GM12872 (cell line): ENCODE data around the gene TMEM53.

ENCODE experiments used
- TF ChIP-seq, protein P1 (sequence below): IDR thresholded peaks from 3 replicates; pipeline ENCODE4 v1.5.1; 2011; ENCODE audit warnings: low read depth, mild to moderate bottlenecking, low read length, moderate library complexity; ENCODE audit not compliant: insufficient read depth

TMEM53 gene

GRCh38 chr1:44685881-44686280 lies 11.6 kb upstream of the TMEM53 start:
- TF ChIP-seq, protein P1, sequence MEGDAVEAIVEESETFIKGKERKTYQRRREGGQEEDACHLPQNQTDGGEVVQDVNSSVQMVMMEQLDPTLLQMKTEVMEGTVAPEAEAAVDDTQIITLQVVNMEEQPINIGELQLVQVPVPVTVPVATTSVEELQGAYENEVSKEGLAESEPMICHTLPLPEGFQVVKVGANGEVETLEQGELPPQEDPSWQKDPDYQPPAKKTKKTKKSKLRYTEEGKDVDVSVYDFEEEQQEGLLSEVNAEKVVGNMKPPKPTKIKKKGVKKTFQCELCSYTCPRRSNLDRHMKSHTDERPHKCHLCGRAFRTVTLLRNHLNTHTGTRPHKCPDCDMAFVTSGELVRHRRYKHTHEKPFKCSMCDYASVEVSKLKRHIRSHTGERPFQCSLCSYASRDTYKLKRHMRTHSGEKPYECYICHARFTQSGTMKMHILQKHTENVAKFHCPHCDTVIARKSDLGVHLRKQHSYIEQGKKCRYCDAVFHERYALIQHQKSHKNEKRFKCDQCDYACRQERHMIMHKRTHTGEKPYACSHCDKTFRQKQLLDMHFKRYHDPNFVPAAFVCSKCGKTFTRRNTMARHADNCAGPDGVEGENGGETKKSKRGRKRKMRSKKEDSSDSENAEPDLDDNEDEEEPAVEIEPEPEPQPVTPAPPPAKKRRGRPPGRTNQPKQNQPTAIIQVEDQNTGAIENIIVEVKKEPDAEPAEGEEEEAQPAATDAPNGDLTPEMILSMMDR, result no peak

DNA sequence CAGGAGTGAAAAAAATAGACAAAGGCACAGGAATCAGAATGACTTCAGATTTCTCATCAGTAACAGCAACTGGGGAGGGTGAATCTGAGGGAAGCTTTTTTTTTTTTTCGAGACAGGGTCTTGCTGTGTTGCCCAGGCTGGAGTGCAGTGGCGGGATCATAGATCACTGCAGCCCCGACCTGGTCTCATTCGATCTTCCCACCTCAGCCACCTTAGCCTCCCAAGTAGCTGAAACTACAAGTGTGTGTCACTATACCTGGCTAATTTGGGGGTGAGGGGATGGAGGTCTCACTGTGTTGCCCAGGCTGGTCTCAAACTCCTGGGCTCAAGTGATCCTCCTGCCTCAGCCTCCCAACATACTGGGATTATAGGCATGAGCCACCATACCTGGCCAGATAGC lies 10.9 kb upstream of the TMEM53 start:
- TF ChIP-seq, protein P1, result no peak

DNA sequence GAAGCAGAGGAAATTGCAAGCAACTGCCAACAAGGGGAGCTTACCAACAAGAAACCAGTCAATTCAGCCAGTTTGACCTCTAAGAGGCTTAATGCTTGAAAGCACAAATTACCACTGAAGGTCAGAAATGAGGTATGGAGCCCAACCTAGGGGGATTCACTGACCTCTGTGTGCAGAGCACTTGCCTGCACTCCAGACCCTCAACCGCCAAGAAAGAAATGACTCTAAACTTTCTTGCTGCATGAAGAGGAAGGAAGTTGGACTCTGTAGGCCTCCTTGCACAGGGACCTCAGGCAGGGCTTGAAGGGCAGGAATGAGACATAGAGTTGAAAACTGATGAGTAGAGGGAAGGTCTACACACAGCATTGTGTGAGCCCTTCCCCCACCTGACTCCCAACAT lies 10.2 kb upstream of the TMEM53 start:
- TF ChIP-seq, protein P1, result no peak

DNA sequence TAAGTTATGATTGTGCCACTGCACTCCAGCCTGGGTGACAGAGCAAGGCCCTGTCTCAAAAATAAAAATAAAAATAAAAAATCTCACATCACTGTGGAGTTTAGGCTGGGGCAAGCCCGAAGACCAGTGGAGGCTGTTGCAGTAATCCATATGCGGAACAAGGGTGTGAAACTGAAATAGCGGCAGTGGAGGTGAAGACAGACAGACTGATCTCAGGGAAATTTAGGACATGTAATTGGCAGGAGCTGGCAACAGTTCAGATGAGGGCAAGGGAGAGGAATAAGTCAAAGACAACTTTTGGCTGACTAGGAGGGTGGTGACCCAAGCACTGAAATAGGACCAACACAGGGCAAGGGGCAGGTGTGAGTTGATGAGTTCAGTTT lies 8.6 kb upstream of the TMEM53 start:
- TF ChIP-seq, protein P1, result no peak

DNA sequence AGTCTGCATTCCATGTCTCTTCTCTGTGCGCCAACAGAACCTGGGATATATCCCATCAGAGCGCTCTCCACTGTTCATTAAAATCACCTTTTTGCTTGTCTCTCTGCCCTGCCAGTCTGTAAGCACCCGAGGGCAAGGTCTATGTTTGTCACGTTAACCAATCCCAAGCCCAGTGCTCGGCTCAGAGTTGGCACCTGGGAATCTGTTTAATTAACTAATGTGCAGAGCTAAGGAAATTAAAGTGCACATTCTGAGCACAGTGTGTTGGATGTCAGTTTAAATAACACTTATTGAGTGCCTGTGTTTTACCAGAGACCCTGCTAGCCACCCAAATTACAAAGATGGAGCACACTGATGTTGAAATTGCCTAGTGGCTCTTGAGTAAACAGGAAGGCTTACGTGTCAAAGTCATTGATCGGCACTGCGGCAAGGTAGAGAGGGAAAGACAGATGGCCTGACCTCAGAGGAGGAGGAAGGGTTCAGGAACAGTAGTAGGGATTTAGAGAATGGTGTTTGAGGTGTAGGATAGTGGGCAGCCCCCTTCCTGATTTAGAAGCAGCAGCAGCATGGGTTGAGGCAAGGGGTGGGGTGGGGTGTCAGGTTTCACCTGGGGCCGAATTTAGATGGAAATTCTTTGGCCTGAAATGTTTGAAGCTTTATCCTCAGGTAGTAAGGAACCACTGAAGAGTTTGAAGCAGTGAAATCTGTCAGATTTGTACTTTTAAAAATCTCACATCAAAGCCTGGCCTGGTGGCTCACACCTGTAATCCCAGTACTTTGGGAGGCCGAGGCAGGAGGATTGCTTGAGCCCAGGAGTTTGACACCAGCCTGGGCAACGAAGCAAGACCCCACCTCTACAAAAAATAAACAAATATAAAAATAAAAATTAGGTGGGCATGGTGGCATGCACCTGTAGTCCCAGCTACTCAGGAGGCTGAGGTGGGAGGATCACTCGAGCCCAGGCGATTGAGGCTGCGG lies 7.9 kb upstream of the TMEM53 start:
- TF ChIP-seq, protein P1, result no peak

DNA sequence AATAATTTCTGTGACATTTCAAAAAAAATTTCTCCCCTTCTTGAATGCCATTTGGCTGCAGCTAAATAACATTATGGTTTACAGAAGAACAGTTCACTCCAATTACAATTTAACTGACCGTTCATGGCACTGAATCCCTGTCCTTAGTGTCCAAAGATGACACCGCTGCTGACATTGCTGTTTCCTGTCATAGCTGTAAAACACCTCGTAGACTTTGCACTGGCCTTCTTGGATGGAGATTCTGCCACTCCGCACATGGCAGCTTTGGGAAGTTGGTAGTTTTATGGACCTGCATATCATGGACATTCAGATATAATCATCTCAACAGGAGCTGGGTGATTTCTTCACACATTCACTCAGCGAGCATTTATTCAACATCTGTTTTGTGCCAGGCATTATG lies 5.2 kb upstream of the TMEM53 start:
- TF ChIP-seq, protein P1, result no peak

DNA sequence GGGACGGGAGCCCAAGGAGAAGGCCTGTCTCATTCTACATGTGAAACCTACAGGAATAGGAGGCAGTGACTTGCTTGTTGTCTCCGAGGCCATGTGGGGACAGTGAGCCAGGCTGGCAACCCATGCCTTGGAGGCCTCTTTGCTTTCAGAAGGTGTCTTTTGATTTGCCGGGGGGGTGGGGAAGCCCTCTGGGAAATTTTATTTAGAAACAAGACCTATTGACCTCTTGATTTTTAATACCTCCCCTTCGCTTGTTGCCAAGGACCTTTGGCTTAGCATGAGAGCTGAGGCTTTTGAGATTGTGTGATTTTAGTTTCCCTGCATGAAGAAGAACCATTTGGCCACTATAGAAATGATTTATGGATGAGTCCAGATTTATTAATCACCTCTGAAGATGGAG lies 4.3 kb upstream of the TMEM53 start:
- TF ChIP-seq, protein P1, result no peak
